HG03097 (cell line): Measurements from ENCODE around the gene IL1R2.

Source experiments
- ATAC-seq: cut with Tn5 transposase; IDR thresholded peaks from one replicate; pipeline ENCODE4 v1.9.1; 2021; ENCODE audit not compliant: unreplicated experiment, low FRiP score

The IL1R2 gene

GRCh38 chr2:101972621-101973434, 18.9 kb upstream of the IL1R2 start:
- no peak for ATAC-seq

- no peak for ATAC-seq
Measured at GRCh38 chr2:101974663-101975062, 17.1 kb upstream of the IL1R2 start.

- ATAC-seq, result no peak
Measured at GRCh38 chr2:101975171-101975870, 16.4 kb upstream of the IL1R2 start.

- ATAC-seq, result no peak
Measured at GRCh38 chr2:101976891-101977290, 14.9 kb upstream of the IL1R2 start.

- ATAC-seq, result no peak
Measured at GRCh38 chr2:101980368-101980767, 11.4 kb upstream of the IL1R2 start.

GRCh38 chr2:101981066-101981465, 10.7 kb upstream of the IL1R2 start:
- no peak for ATAC-seq

- ATAC-seq, result no peak
Measured at GRCh38 chr2:101981504-101981903, 10.3 kb upstream of the IL1R2 start.

GRCh38 chr2:101982495-101983029, 9.2 kb upstream of the IL1R2 start:
- ATAC-seq, result no peak

- ATAC-seq, result no peak
Measured at GRCh38 chr2:101983486-101983885, 8.3 kb upstream of the IL1R2 start.

- no peak for ATAC-seq
Measured at GRCh38 chr2:101983928-101984327, 7.8 kb upstream of the IL1R2 start.

GRCh38 chr2:101984656-101985055, 7.1 kb upstream of the IL1R2 start:
- no peak for ATAC-seq

GRCh38 chr2:101985101-101985792, 6.5 kb upstream of the IL1R2 start:
- no peak for ATAC-seq

- no peak for ATAC-seq
Measured at GRCh38 chr2:101985793-101986164, 6.0 kb upstream of the IL1R2 start.

- no peak for ATAC-seq
Measured at GRCh38 chr2:101986376-101986775, 5.4 kb upstream of the IL1R2 start.

- no peak for ATAC-seq
Measured at GRCh38 chr2:101986804-101987740, 4.7 kb upstream of the IL1R2 start.

- ATAC-seq, result no peak
Measured at GRCh38 chr2:101987832-101988231, 3.9 kb upstream of the IL1R2 start.

GRCh38 chr2:101988541-101988940, 3.2 kb upstream of the IL1R2 start:
- no peak for ATAC-seq

- no peak for ATAC-seq
Measured at GRCh38 chr2:101989740-101990460, 1.9 kb upstream of the IL1R2 start.

GRCh38 chr2:101993772-101994171, 2.0 kb downstream of the IL1R2 start:
- no peak for ATAC-seq

- ATAC-seq, result no peak
Measured at GRCh38 chr2:101995019-101995418, 3.3 kb downstream of the IL1R2 start.
